ENCODE measurements around the gene MXD3. TPM values are rescaled to one million over a fixed set of nuclear protein-coding genes. Genes with fewer than 3 reads are reported as not detected.
"Not testable (repeated sequence)": the region's sequence is repeated elsewhere in the genome, so short reads cannot be mapped to it uniquely, and the experiment has no call there.

MXD3 gene
- total RNA-seq, 1 experiment from 2014 or later: 121 TPM

DNA sequence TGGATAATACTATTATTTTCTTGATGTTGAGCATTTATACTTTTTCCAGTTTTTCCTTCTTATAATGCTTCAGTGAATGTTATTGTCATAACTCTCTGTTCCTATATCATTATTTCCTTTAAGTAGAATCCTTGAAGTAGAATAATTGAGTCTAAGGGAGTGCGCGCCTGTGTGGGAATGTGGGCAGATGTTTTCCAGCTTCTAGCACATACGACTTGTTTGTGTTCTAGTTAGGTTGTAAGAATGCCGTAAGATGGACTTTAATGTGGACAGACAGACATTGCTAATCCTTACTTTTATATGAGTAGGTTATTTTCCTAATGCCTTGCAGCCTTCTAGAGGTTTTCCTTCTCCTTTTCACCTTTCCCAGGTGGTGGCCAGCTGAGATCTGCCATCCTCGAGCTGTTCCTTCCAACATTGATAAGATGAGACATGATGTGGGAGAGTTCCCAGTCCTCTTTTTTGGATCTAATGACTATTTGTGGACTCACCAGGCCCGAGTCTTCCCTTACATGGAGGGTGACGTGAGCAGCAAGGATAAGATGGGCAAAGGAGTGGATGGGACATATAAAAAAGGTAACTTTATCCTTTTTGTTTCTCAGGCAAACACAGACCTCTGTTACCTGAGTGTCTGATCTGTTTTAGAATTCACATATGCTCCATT lies 42.3 kb downstream of the MXD3 start:
- H3K27me3 ChIP-seq (replicated peaks): no peaks in the 10 kb centered on the region
- H3K36me3 ChIP-seq: peaks cover 77% of the 10 kb centered on the region
- H3K9me3 ChIP-seq (replicated peaks): no peaks in the 10 kb centered on the region
- DNase-seq (ENCODE audit: low read depth in 1 of 2, low spot score in 2 of 2): no peak
- no peak overlapping the region for H3K4me3 ChIP-seq
- no peaks in the 10 kb centered on the region for H3K4me1 ChIP-seq (replicated peaks)
- H3K27ac ChIP-seq: no peak overlapping the region

GRCh38 chr5:177265395-177265794 lies 46.3 kb downstream of the MXD3 start:
- no peaks in the 10 kb centered on the region for H3K9me3 ChIP-seq (replicated peaks)
- no peaks in the 10 kb centered on the region for H3K27me3 ChIP-seq (replicated peaks)
- H3K27ac ChIP-seq: no peak overlapping the region
- no peaks in the 10 kb centered on the region for H3K4me1 ChIP-seq (replicated peaks)
- no peak overlapping the region for H3K4me3 ChIP-seq
- H3K36me3 ChIP-seq: peaks cover 74% of the 10 kb centered on the region
- no peak for DNase-seq (ENCODE audit: low read depth in 1 of 2, low spot score in 2 of 2)

DNA sequence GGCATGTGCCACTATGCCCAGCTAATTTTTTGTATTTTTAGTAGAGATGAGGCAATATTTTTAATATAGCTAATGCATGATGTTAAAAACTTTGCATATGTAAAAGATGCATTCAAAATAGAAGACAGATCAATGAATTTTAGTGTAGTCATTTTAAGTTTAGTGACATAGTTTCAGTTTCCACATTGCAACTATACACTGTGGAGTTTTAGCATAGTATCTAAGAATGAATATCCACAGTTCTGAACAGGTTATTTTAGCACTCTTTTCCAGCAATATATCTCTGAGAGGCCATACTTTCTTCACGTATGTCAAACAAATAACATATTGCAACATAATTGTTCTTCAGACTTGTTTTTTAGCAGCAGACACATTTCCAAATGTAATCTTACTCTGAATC lies 47.5 kb downstream of the MXD3 start:
- Histone ChIP-seq H3K4me3 (no peak overlapping the region), H3K4me1 (replicated peaks) (no peaks in the 10 kb centered on the region), H3K9me3 (replicated peaks) (no peaks in the 10 kb centered on the region), H3K36me3 (peaks cover 74% of the 10 kb centered on the region), H3K27ac (no peak overlapping the region), H3K27me3 (replicated peaks) (no peaks in the 10 kb centered on the region)
- DNase-seq (ENCODE audit: low read depth in 1 of 2, low spot score in 2 of 2): no peak

DNA sequence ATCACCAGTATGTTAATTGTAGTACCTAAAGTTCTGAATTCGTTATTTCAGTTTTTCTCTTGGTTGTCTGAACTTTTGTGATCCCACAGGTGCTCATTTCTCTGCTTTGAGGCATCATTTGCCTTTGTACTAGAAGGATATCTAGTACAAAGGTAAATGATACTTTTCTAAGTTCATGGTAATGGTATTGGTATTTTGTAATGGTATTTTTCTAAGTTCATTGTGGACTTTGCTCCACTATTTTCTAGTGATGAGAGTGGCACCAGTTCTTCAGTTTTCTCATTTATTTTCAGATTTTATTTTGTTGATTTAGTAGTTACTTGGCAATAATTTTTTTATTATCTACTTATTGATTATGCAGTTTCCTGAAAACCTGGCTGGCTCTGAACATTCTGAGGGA lies 50.2 kb downstream of the MXD3 start:
- Histone ChIP-seq H3K27ac (no peak overlapping the region), H3K4me3 (no peak overlapping the region), H3K9me3 (replicated peaks) (no peaks in the 10 kb centered on the region), H3K36me3 (peaks cover 80% of the 10 kb centered on the region), H3K4me1 (replicated peaks) (no peaks in the 10 kb centered on the region), H3K27me3 (replicated peaks) (no peaks in the 10 kb centered on the region)
- DNase-seq (ENCODE audit: low read depth in 1 of 2, low spot score in 2 of 2): no peak

DNA sequence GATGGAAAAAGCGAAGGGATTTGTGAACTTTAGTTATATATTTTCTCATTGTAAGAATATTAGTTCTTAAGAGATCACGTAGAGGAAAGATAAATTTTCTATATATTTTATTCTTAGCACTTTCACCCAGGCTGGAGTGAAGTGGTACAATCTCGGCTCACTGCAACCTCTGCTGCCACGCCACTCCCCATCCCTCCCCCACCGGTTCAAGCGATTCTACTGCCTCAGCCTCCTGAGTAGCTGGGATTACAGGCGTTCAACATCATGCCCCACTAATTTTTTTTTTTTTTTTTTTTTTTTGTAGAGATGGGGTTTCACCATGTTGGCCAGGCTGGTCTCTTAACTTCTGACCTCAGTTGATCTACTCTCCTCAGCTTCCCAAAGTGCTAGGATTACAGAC lies 50.7 kb downstream of the MXD3 start:
- no peak for DNase-seq (ENCODE audit: low read depth in 1 of 2, low spot score in 2 of 2)
- H3K36me3 ChIP-seq: peaks cover 79% of the 10 kb centered on the region
- no peaks in the 10 kb centered on the region for H3K9me3 ChIP-seq (replicated peaks)
- H3K27ac ChIP-seq: no peak overlapping the region
- no peaks in the 10 kb centered on the region for H3K4me1 ChIP-seq (replicated peaks)
- no peaks in the 10 kb centered on the region for H3K27me3 ChIP-seq (replicated peaks)
- no peak overlapping the region for H3K4me3 ChIP-seq

DNA sequence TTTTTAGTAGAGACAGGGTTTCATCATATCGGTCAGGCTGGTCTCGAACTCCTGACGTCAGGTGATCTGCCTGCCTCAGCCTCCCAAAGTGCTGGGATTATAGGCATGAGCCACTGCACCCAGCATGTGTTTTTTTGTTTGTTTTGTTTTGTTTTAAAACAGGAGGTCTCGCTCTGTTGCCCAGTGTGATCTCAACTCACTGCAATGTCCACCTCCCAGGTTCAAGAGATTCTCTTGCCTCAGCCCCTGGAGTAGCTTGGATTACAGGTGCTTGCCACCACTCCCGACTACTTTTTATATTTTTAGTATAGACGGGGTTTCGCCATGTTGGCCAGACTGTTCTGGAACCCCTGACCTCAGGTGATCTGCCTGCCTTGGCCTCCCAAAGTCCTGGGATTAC lies 53.0 kb downstream of the MXD3 start:
- not testable (repeated sequence) for H3K27me3 ChIP-seq (replicated peaks); H3K9me3 ChIP-seq (replicated peaks); H3K27ac ChIP-seq; H3K4me3 ChIP-seq; H3K4me1 ChIP-seq (replicated peaks); DNase-seq (ENCODE audit: low read depth in 1 of 2, low spot score in 2 of 2)
- peaks cover 92% of the 10 kb centered on the region for H3K36me3 ChIP-seq

Other genes with a start within 250 kb of the MXD3 start
- gene FGFR4, start 225.0 kb downstream of the MXD3 start, total RNA-seq (2014; rRNA removed; shearing (Covaris generic)): 1.3 and 4.1 TPM in 2 replicates
- 41.4 and 47.7 TPM in 2 replicates for gene NSD1, start 178.1 kb downstream of the MXD3 start, total RNA-seq (2014; rRNA removed; shearing (Covaris generic))
- gene RAB24, start 8.2 kb downstream of the MXD3 start, total RNA-seq (2014; rRNA removed; shearing (Covaris generic)): 37.6 and 56.2 TPM in 2 replicates
- gene PRELID1, start 8.1 kb downstream of the MXD3 start, total RNA-seq (2014; rRNA removed; shearing (Covaris generic)): 456 and 457 TPM in 2 replicates
- 360 and 397 TPM in 2 replicates for gene LMAN2, start 39.8 kb upstream of the MXD3 start, total RNA-seq (2014; rRNA removed; shearing (Covaris generic))
- 1.6 TPM in 1 of 2 replicates, not detected in the other for gene RGS14, start 46.0 kb upstream of the MXD3 start, total RNA-seq (2014; rRNA removed; shearing (Covaris generic))
- not detected in 2 replicates for gene SLC34A1, start 72.5 kb upstream of the MXD3 start, total RNA-seq (2014; rRNA removed; shearing (Covaris generic))
- not detected in 2 replicates for gene PFN3, start 88.8 kb upstream of the MXD3 start, total RNA-seq (2014; rRNA removed; shearing (Covaris generic))
- gene F12, start 97.7 kb upstream of the MXD3 start, total RNA-seq (2014; rRNA removed; shearing (Covaris generic)): 0.74 and 3.9 TPM in 2 replicates
- gene GRK6, start 114.8 kb upstream of the MXD3 start, total RNA-seq (2014; rRNA removed; shearing (Covaris generic)): 103 and 113 TPM in 2 replicates
- gene PRR7, start 134.9 kb upstream of the MXD3 start, total RNA-seq (2014; rRNA removed; shearing (Covaris generic)): 7.4 and 12.6 TPM in 2 replicates
- gene DBN1, start 161.7 kb upstream of the MXD3 start, total RNA-seq (2014; rRNA removed; shearing (Covaris generic)): 147 and 149 TPM in 2 replicates
- 175 and 274 TPM in 2 replicates for gene PDLIM7, start 185.7 kb upstream of the MXD3 start, total RNA-seq (2014; rRNA removed; shearing (Covaris generic))
- 1.8 and 4.2 TPM in 2 replicates for gene DOK3, start 197.9 kb upstream of the MXD3 start, total RNA-seq (2014; rRNA removed; shearing (Covaris generic))
- 131 and 150 TPM in 2 replicates for gene DDX41, start 205.1 kb upstream of the MXD3 start, total RNA-seq (2014; rRNA removed; shearing (Covaris generic))
- gene FAM193B, start 242.7 kb upstream of the MXD3 start, total RNA-seq (2014; rRNA removed; shearing (Covaris generic)): 24.9 and 29.9 TPM in 2 replicates

Data from SJSA1 (cell line).